Placental epithelial cell (primary cell): ENCODE measurements around the gene PLCH2. TPM values are rescaled to one million over a fixed set of nuclear protein-coding genes. Genes with fewer than 3 reads are reported as not detected.

ENCODE experiments used
- total RNA-seq: library from RNA; depleted of rRNA; stranded (reverse); fragments of >200 nt; gene quantifications from 2 replicates; pipeline ENCODE4 v1.2.3, GENCODE V29; 2012

Gene PLCH2, protein sequence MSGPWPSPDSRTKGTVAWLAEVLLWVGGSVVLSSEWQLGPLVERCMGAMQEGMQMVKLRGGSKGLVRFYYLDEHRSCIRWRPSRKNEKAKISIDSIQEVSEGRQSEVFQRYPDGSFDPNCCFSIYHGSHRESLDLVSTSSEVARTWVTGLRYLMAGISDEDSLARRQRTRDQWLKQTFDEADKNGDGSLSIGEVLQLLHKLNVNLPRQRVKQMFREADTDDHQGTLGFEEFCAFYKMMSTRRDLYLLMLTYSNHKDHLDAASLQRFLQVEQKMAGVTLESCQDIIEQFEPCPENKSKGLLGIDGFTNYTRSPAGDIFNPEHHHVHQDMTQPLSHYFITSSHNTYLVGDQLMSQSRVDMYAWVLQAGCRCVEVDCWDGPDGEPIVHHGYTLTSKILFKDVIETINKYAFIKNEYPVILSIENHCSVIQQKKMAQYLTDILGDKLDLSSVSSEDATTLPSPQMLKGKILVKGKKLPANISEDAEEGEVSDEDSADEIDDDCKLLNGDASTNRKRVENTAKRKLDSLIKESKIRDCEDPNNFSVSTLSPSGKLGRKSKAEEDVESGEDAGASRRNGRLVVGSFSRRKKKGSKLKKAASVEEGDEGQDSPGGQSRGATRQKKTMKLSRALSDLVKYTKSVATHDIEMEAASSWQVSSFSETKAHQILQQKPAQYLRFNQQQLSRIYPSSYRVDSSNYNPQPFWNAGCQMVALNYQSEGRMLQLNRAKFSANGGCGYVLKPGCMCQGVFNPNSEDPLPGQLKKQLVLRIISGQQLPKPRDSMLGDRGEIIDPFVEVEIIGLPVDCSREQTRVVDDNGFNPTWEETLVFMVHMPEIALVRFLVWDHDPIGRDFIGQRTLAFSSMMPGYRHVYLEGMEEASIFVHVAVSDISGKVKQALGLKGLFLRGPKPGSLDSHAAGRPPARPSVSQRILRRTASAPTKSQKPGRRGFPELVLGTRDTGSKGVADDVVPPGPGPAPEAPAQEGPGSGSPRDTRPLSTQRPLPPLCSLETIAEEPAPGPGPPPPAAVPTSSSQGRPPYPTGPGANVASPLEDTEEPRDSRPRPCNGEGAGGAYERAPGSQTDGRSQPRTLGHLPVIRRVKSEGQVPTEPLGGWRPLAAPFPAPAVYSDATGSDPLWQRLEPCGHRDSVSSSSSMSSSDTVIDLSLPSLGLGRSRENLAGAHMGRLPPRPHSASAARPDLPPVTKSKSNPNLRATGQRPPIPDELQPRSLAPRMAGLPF (N-terminal part only)
- total RNA-seq = 0.22 and 0.39 TPM in 2 replicates

DNA sequence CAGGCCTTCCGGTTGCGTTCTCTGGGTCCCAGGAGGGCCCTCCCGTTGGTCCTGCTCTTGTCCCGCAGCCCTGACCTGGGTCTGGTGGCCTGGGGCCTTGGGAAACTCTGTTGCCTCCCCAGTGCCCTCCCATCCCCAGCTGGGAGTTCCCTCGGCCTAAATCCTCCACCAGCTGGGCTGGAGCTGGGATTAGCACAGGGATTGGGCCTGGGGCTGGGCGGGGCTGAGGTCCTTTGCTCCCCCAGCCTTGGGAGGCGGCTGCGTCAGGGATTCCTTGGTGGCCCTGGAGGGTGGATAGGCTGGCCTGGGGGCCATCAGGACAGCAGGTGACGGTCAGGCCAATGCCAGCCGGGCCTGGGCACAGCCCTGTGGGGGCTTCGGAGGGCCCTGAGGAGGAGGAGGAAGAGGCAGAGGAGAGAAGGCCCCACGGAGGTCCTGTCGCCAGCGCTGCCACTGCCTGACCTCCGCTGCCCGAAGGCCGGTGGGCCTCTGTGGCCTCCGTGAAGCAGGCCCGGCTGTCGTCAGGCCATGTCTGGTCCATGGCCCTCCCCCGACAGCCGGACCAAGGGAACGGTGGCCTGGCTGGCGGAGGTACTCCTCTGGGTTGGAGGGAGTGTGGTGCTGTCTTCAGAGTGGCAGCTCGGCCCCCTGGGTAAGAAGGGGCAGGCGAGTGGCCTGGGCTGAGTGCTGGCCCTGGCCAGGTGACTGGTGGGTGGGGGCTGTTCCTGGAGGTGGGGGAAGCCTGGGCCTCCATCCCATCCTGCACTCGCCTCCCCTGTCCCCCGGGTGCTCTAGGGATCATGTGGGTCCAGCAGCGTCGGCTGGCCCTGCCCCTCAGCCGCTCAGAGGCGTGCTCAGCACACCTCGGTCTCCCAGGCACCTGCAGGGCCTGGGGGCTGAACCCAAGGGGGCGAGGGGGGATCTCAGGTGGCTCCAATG is at the start of gene PLCH2:
TSS of gene PLCH2 (plus strand) at position 229 of the 939 bp plus-strand sequence. CDS start at position 529, 300 bp downstream.

DNA sequence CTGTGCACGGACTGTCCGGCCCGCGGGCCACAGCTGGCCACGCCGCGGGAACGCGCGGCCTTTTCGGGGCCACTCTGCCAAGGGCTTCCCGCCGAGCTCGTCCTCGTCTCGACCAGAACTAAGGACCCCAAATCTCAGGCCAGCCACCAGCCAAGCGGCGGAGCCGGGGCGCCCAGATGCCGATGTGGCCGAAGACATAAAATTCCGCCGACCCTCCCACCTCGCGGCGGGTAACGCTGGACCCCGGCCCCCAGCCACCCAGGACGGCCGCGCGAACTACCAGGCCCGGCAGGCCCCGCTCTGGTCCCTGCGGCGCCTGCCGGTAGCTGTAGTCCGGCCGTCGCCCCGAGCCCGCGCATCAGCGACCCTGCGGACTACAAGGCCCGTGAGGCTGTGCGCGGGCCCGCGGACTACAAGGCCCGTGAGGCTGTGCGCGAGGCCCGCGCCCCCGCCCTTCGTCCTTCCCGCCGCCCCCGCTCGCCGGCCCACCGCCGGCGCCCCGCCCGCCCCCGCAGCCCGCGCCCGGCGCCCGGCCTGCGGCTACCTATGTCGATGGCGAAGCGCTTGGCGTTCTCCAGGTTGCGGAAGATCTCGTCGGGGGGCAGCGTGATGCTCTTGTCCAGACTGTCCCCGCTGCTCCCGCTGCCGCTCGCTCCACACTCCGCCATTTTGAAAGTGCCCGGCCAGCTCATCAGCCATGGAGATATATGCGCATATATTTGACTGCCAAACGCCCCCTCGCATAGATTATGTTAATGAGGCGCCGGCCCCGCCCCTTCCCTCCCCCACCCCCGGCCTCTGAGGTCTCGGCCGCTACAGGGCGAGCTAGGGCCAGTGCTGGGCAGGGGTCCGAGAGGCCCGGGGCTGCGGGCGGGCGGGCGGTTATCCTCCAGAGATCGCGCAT is 50.1 kb downstream of the PLCH2 start, which contains the start of gene PANK4:
TSS of gene PANK4 (minus strand) at position 677 of the 904 bp plus-strand sequence. CDS start at position 668, 9 bp downstream.

DNA sequence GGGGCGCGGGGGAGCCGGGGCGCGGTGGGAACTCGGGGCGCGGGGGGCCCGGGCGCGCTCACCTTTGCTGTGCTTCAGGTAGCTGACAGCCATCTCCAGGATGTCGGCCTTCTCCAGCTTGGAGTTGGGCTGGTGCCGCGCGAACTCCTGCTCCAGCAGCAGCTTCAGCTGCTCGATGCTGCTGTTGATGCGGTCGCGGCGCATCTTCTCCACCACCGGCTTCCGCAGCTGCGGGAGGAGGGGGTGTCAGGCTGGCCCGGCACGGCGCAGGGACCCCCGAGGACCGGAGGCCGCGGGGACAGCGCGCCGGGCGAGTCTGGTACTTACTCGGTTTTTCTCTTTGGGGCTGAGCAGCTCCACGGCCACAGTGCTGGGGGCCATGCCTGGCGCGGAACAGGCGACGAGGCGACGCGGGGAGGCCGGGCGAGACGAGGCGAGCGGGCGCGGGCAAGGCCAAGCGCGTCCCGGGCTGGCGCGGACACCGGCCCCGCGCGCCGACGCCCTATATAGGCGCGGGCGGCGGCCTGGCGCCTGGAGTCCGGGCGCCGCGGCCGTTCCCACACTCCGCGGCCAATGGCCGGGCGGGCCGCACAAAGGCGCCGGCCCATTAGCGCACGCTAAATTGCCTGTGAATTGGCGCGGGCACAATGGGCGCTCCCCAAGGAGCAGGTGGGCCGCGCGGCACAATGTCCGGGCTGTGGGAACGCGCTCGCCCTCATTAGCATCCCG is 53.9 kb downstream of the PLCH2 start, which contains the start of gene HES5:
TSS of gene HES5 (minus strand) at position 480 of the 729 bp plus-strand sequence. CDS start at position 381, 99 bp downstream.

Other genes starting within 250 kb of the PLCH2 start
- 23.7 and 36.9 TPM in 2 replicates for gene SKI, start 248.0 kb upstream of the PLCH2 start, total RNA-seq
- gene MORN1, start 84.7 kb upstream of the PLCH2 start, total RNA-seq = 13.0 and 16.9 TPM in 2 replicates
- 72.2 and 98.8 TPM in 2 replicates for gene RER1, start 84.4 kb upstream of the PLCH2 start, total RNA-seq
- gene PEX10, start 63.7 kb upstream of the PLCH2 start, total RNA-seq = 31.0 and 46.5 TPM in 2 replicates
- gene PANK4, start 50.3 kb downstream of the PLCH2 start, total RNA-seq = 27.9 and 43.1 TPM in 2 replicates
- gene HES5, start 54.0 kb downstream of the PLCH2 start, total RNA-seq = not detected in 2 replicates
- gene TNFRSF14, start 80.1 kb downstream of the PLCH2 start, total RNA-seq = 2.0 and 5.4 TPM in 2 replicates
- 9.8 and 12.0 TPM in 2 replicates for gene PRXL2B, start 110.5 kb downstream of the PLCH2 start, total RNA-seq
- not detected in 2 replicates for gene MMEL1, start 156.7 kb downstream of the PLCH2 start, total RNA-seq